HEK293 (cell line): ENCODE results near the gene MAP3K12.

Source experiments
- CTCF ChIA-PET: fragments of 350-600 bp; formaldehyde crosslinking; extraction: SDS; loops from one replicate; lab custom pipeline; 2021; ENCODE audit warnings: antibody characterized with exemption; lab: Yijun Ruan, JAX
- POLR2A ChIA-PET: fragments of 300-600 bp; formaldehyde crosslinking; extraction: SDS; loops from one replicate; lab custom pipeline; 2020; ENCODE audit warnings: antibody characterized with exemption, inconsistent platforms; lab: Yijun Ruan, JAX
- H3K27ac ChIP-seq: fragments of 200-500 bp; sonication (Bioruptor generic); 2 replicates; pipeline ENCODE4 v1.5.1; 2014; ENCODE audit warnings: low read depth, low read length, control low read depth, inconsistent platforms; ENCODE audit errors: extremely low read depth
- H3K36me3 ChIP-seq, 2 experiments: fragments of 200-500 bp in 1 of 2; sonication (Bioruptor generic) in 1 of 2; 1 replicate in 1 of 2; 2 replicates in 1 of 2; pipeline ENCODE4 v1.5.1; 2014 to 2017; ENCODE audit warnings: inconsistent platforms in 2 of 2, low read length in 2 of 2; ENCODE audit not compliant: control insufficient read depth in 2 of 2, insufficient read depth in 1 of 2
- H3K4me1 ChIP-seq: fragments of 200-500 bp; sonication (Bioruptor generic); 2 replicates; pipeline ENCODE4 v1.5.1; 2014; ENCODE audit warnings: mild to moderate bottlenecking, low read length, inconsistent platforms; ENCODE audit not compliant: control insufficient read depth, insufficient read depth
- H3K4me3 ChIP-seq: 2 replicates; pipeline ENCODE4 v1.5.1; 2011; ENCODE audit warnings: low read depth, mild to moderate bottlenecking, control low read depth, low read length, moderate library complexity
- H3K9me3 ChIP-seq: fragments of 200-500 bp; sonication (Bioruptor generic); 2 replicates; pipeline ENCODE4 v1.5.1; 2014; ENCODE audit warnings: low read depth, low read length, inconsistent platforms; ENCODE audit not compliant: control insufficient read depth, insufficient read depth
- EGR2 ChIP-seq: fragments of 450-650 bp; formaldehyde crosslinking; IDR thresholded peaks from 2 replicates; pipeline ENCODE4 v1.5.1; 2016; ENCODE audit warnings: low read depth, missing biosample characterization, missing genetic modification characterization
- KLF10 ChIP-seq: fragments of 450-650 bp; IDR thresholded peaks from 2 replicates; pipeline ENCODE4 v1.5.1; 2018; ENCODE audit warnings: missing biosample characterization, mild to moderate bottlenecking, missing genetic modification characterization
- PRDM1 ChIP-seq: fragments of 450-650 bp; formaldehyde crosslinking; IDR thresholded peaks from 2 replicates; pipeline ENCODE4; 2016; ENCODE audit warnings: missing biosample characterization, missing genetic modification characterization
- SCRT1 ChIP-seq: fragments of 450-650 bp; formaldehyde crosslinking; IDR thresholded peaks from 2 replicates; pipeline ENCODE4 v1.5.1; 2016; ENCODE audit warnings: missing biosample characterization, missing genetic modification characterization, borderline replicate concordance
- SCRT2 ChIP-seq: fragments of 450-650 bp; formaldehyde crosslinking; IDR thresholded peaks from 2 replicates; pipeline ENCODE4 v1.5.1; 2016; ENCODE audit warnings: missing biosample characterization, missing genetic modification characterization
- ZBTB44 ChIP-seq: fragments of 450-650 bp; IDR thresholded peaks from 2 replicates; pipeline ENCODE4 v1.5.1; 2018; ENCODE audit warnings: missing biosample characterization, mild to moderate bottlenecking, missing genetic modification characterization
- ZNF433 ChIP-seq: fragments of 450-650 bp; formaldehyde crosslinking; IDR thresholded peaks from 2 replicates; pipeline ENCODE4 v1.5.1; 2016; ENCODE audit warnings: missing biosample characterization, missing genetic modification characterization, low read depth
- ZNF558 ChIP-seq: fragments of 450-650 bp; formaldehyde crosslinking; IDR thresholded peaks from 2 replicates; pipeline ENCODE4 v1.5.1; 2016; ENCODE audit warnings: missing biosample characterization, missing genetic modification characterization
- ZNF585B ChIP-seq: fragments of 450-650 bp; formaldehyde crosslinking; IDR thresholded peaks from 2 replicates; pipeline ENCODE4 v1.5.1; 2016; ENCODE audit warnings: missing biosample characterization, missing genetic modification characterization
- ZNF596 ChIP-seq: fragments of 450-650 bp; IDR thresholded peaks from 2 replicates; pipeline ENCODE4 v1.5.0; 2018; ENCODE audit warnings: missing biosample characterization, mild to moderate bottlenecking, missing genetic modification characterization, moderate library complexity
- ZNF600 ChIP-seq: fragments of 450-650 bp; formaldehyde crosslinking; IDR thresholded peaks from 2 replicates; pipeline ENCODE4 v1.5.1; 2016; ENCODE audit warnings: missing biosample characterization, missing genetic modification characterization
- ZNF654 ChIP-seq: fragments of 450-650 bp; formaldehyde crosslinking; IDR thresholded peaks from 2 replicates; pipeline ENCODE4 v1.5.1; 2016; ENCODE audit warnings: low read depth, missing biosample characterization, missing genetic modification characterization
- ZNF704 ChIP-seq: fragments of 450-650 bp; formaldehyde crosslinking; IDR thresholded peaks from 2 replicates; pipeline ENCODE4 v1.5.1; 2016; ENCODE audit warnings: missing biosample characterization, missing genetic modification characterization
- TF ChIP-seq, protein P1 (sequence below): fragments of 450-650 bp; formaldehyde crosslinking; IDR thresholded peaks from 2 replicates; pipeline ENCODE4 v1.5.1; 2017; ENCODE audit warnings: missing biosample characterization, missing genetic modification characterization
- TF ChIP-seq, protein P2 (sequence below): fragments of 450-650 bp; formaldehyde crosslinking; IDR thresholded peaks from 2 replicates; pipeline ENCODE4 v1.5.1; 2016; ENCODE audit warnings: missing biosample characterization, missing genetic modification characterization

Gene MAP3K12

DNA sequence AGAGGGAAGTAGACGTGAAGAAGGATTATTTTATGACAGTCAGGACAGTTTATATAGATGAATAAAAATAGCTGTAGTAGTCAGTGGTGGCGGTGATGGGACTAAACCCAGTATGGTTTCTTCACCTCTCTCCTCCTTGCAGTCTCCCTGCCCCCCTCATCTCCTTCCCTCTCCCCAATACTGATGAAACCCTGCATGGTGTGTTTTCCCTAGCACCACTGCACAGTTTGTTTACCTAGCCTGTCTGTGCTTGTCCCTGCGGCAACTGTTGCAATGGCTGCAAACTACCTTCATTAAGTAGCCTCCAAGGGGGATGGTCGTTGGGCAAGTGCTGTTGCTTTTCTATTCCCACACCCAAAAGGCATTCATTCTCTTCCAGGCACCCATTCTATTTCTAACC, 32.6 kb downstream of the MAP3K12 start:
- H3K4me1 ChIP-seq = no peaks in the 10 kb centered on the region
- peaks cover 93 to 99% of the 10 kb centered on the region in 2 experiments for H3K36me3 ChIP-seq
- ChIA-PET POLR2A (no interaction called here), CTCF (interaction anchor here (0.6 kb wide), 1 partner anchor 176 kb away, joined by 4 read pairs; no protein-coding TSS in a partner anchor)
- H3K27ac ChIP-seq = no peak overlapping the region
- H3K9me3 ChIP-seq = no peaks in the 10 kb centered on the region
- TF ChIP-seq SCRT1 (tag by site-specific recombination) = peak; percentile 69
- TF ChIP-seq ZNF433 (tag by site-specific recombination) = no peak
- no peak for TF ChIP-seq EGR2 (tag by site-specific recombination)
- TF ChIP-seq ZNF704 = no peak
- TF ChIP-seq ZBTB44 (tag by site-specific recombination) = peak; percentile 92
- TF ChIP-seq, protein P1, sequence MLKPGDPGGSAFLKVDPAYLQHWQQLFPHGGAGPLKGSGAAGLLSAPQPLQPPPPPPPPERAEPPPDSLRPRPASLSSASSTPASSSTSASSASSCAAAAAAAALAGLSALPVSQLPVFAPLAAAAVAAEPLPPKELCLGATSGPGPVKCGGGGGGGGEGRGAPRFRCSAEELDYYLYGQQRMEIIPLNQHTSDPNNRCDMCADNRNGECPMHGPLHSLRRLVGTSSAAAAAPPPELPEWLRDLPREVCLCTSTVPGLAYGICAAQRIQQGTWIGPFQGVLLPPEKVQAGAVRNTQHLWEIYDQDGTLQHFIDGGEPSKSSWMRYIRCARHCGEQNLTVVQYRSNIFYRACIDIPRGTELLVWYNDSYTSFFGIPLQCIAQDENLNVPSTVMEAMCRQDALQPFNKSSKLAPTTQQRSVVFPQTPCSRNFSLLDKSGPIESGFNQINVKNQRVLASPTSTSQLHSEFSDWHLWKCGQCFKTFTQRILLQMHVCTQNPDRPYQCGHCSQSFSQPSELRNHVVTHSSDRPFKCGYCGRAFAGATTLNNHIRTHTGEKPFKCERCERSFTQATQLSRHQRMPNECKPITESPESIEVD (tag by site-specific recombination) = no peak
- TF ChIP-seq SCRT2 (tag by site-specific recombination) = peak; percentile 92
- no peak for TF ChIP-seq ZNF585B
- TF ChIP-seq ZNF558 (tag by site-specific recombination) = no peak
- TF ChIP-seq ZNF600 (tag by site-specific recombination) = 0 out of 2 replicates have a peak, but pooled peaks have one; percentile 26
- no peak for TF ChIP-seq ZNF596 (tag by site-specific recombination)
- no peak overlapping the region for H3K4me3 ChIP-seq

- Histone ChIP-seq H3K4me3 (no peak overlapping the region), H3K4me1 (no peaks in the 10 kb centered on the region), H3K36me3 (peaks cover 93 to 99% of the 10 kb centered on the region in 2 experiments), H3K27ac (no peak overlapping the region; the same call in 1 of the 2 replicates), H3K9me3 (no peaks in the 10 kb centered on the region)
- TF ChIP-seq, protein P2, sequence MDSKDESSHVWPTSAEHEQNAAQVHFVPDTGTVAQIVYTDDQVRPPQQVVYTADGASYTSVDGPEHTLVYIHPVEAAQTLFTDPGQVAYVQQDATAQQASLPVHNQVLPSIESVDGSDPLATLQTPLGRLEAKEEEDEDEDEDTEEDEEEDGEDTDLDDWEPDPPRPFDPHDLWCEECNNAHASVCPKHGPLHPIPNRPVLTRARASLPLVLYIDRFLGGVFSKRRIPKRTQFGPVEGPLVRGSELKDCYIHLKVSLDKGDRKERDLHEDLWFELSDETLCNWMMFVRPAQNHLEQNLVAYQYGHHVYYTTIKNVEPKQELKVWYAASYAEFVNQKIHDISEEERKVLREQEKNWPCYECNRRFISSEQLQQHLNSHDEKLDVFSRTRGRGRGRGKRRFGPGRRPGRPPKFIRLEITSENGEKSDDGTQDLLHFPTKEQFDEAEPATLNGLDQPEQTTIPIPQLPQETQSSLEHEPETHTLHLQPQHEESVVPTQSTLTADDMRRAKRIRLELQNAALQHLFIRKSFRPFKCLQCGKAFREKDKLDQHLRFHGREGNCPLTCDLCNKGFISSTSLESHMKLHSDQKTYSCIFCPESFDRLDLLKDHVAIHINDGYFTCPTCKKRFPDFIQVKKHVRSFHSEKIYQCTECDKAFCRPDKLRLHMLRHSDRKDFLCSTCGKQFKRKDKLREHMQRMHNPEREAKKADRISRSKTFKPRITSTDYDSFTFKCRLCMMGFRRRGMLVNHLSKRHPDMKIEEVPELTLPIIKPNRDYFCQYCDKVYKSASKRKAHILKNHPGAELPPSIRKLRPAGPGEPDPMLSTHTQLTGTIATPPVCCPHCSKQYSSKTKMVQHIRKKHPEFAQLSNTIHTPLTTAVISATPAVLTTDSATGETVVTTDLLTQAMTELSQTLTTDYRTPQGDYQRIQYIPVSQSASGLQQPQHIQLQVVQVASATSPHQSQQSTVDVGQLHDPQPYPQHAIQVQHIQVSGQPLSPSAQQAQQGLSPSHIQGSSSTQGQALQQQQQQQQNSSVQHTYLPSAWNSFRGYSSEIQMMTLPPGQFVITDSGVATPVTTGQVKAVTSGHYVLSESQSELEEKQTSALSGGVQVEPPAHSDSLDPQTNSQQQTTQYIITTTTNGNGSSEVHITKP (tag by site-specific recombination) = peak; percentile 32
- TF ChIP-seq ZNF654 (tag by site-specific recombination) (0 out of 2 replicates have a peak, but pooled peaks have one; percentile 8), KLF10 (tag by site-specific recombination) (no peak), PRDM1 (tag by site-specific recombination) (0 out of 2 replicates have a peak, but pooled peaks have one; percentile 15)
- ChIA-PET CTCF (interaction anchor here (0.7 to 1.0 kb wide), 2 partner anchors 13 to 47 kb away, joined by 3 read pairs; no protein-coding TSS in a partner anchor), POLR2A (interaction anchor here (1.1 kb wide), 1 partner anchor 34 kb away, joined by 3 read pairs; the partner anchor contains the start of gene MAP3K12)
Measured at GRCh38 chr12:53465679-53466078, 33.6 kb downstream of the MAP3K12 start.
